Neural cell (in vitro differentiated cells): ENCODE measurements around the gene KRT83. TPM values are rescaled to one million over a fixed set of nuclear protein-coding genes. Genes with fewer than 3 reads are reported as not detected.

Experiments
- H2AFZ ChIP-seq: fragments of 200-600, 300-800 bp; sonication (generic), shearing (Covaris generic); 2 replicates; pipeline ENCODE4 v1.6.0; 2014; ENCODE audit warnings: low read depth, mild to moderate bottlenecking, antibody characterized with exemption, low read length, moderate library complexity
- H3F3A ChIP-seq: fragments of 200-600 bp; shearing (Covaris generic); 2 replicates; pipeline ENCODE4 v1.6.1; 2016; ENCODE audit warnings: mild to moderate bottlenecking, moderate library complexity, mixed read lengths, antibody characterized with exemption, low read length; ENCODE audit not compliant: insufficient read depth, poor library complexity, severe bottlenecking
- H3K27ac ChIP-seq: fragments of 200-600, 300-800 bp; sonication (generic), shearing (Covaris generic); 2 replicates; pipeline ENCODE4 v1.5.1; 2014; ENCODE audit warnings: mild to moderate bottlenecking, low read length, moderate library complexity
- H3K27me3 ChIP-seq: fragments of 300-800, 200-600 bp; sonication (generic), shearing (Covaris generic); 2 replicates; pipeline ENCODE4 v1.6.0; 2014; ENCODE audit warnings: mild to moderate bottlenecking, low read depth, low read length, moderate library complexity; ENCODE audit not compliant: insufficient read depth
- H3K36me3 ChIP-seq: fragments of 300-800, 200-600 bp; sonication (generic), shearing (Covaris generic); 2 replicates; pipeline ENCODE4 v1.5.1; 2014; ENCODE audit warnings: mild to moderate bottlenecking, antibody characterized with exemption, low read length, moderate library complexity; ENCODE audit not compliant: insufficient read depth
- H3K4me2 ChIP-seq: fragments of 300-800, 200-600 bp; sonication (generic), shearing (Covaris generic); 2 replicates; pipeline ENCODE4 v1.6.0; 2014; ENCODE audit warnings: mild to moderate bottlenecking, low read length
- H3K4me3 ChIP-seq: fragments of 300-800, 200-600 bp; sonication (generic), shearing (Covaris generic); 2 replicates; pipeline ENCODE4 v1.5.1; 2014; ENCODE audit warnings: mild to moderate bottlenecking, low read length, moderate library complexity
- H3K79me2 ChIP-seq: fragments of 200-600 bp; shearing (Covaris generic); replicated peaks from 2 replicates; pipeline ENCODE4 v1.6.0; 2014; ENCODE audit warnings: mild to moderate bottlenecking, low read length, moderate library complexity; ENCODE audit not compliant: insufficient read depth
- H3K9ac ChIP-seq: fragments of 300-800, 200-600 bp; sonication (generic), shearing (Covaris generic); 2 replicates; pipeline ENCODE4 v1.6.1; 2016; ENCODE audit warnings: mild to moderate bottlenecking, low read length, mixed read lengths
- H3K9me2 ChIP-seq: fragments of 200-600 bp; shearing (Covaris generic); 2 replicates; pipeline ENCODE4 v1.6.1; 2016; ENCODE audit warnings: mild to moderate bottlenecking, low read length, mixed read lengths; ENCODE audit not compliant: insufficient read depth
- H3K9me3 ChIP-seq: fragments of 200-600, 300-800 bp; sonication (generic), shearing (Covaris generic); 2 replicates; pipeline ENCODE4 v1.6.1; 2016; ENCODE audit warnings: mild to moderate bottlenecking, mixed run types, low read length, moderate library complexity, mixed read lengths
- H4K20me1 ChIP-seq: fragments of 200-600 bp; shearing (Covaris generic); 2 replicates; pipeline ENCODE4 v1.6.1; 2016; ENCODE audit warnings: mild to moderate bottlenecking, mixed run types; ENCODE audit not compliant: insufficient read depth
- CTCF ChIP-seq: fragments of 450-650 bp; IDR thresholded peaks from 2 replicates; pipeline ENCODE4 v1.5.1; 2014; ENCODE audit warnings: antibody characterized with exemption, mild to moderate bottlenecking, moderate library complexity; ENCODE audit not compliant: poor library complexity, severe bottlenecking
- EP300 ChIP-seq: fragments of 450-650 bp; conservative IDR thresholded peaks from 2 replicates; pipeline ENCODE4 v1.6.1; 2014; ENCODE audit warnings: antibody characterized with exemption, mild to moderate bottlenecking, moderate library complexity; ENCODE audit not compliant: poor library complexity, severe bottlenecking
- EZH2 ChIP-seq: fragments of 200-600, 300-800 bp; shearing (Covaris generic), sonication (generic); IDR thresholded peaks from 2 replicates; pipeline ENCODE4 v1.6.1; 2014; ENCODE audit warnings: antibody characterized with exemption, low read length, borderline replicate concordance, mild to moderate bottlenecking; ENCODE audit not compliant: insufficient read depth, poor library complexity, severe bottlenecking
- MXI1 ChIP-seq: fragments of 450-650 bp; conservative IDR thresholded peaks from 2 replicates; pipeline ENCODE4 v1.6.1; 2014; ENCODE audit warnings: antibody characterized with exemption, mild to moderate bottlenecking; ENCODE audit not compliant: poor library complexity, severe bottlenecking
- POLR2AphosphoS5 ChIP-seq: IDR thresholded peaks from 2 replicates; pipeline ENCODE4 v1.6.1; 2012
- RAD21 ChIP-seq: fragments of 450-650 bp; conservative IDR thresholded peaks from 2 replicates; pipeline ENCODE4 v1.6.1; 2014; ENCODE audit warnings: antibody characterized with exemption, mild to moderate bottlenecking, moderate library complexity
- REST ChIP-seq: IDR thresholded peaks from 2 replicates; pipeline ENCODE4 v1.6.1; 2012; ENCODE audit warnings: borderline replicate concordance
- SMC3 ChIP-seq: fragments of 450-650 bp; conservative IDR thresholded peaks from 2 replicates; pipeline ENCODE4 v1.6.1; 2014; ENCODE audit warnings: antibody characterized with exemption, mild to moderate bottlenecking, moderate library complexity; ENCODE audit not compliant: poor library complexity
- TAF1 ChIP-seq: IDR thresholded peaks from 2 replicates; pipeline ENCODE4 v1.6.1; 2012; ENCODE audit warnings: low read depth
- polyA plus RNA-seq: library from polyadenylated mRNA; depleted of rRNA; stranded (reverse); fragments of >200 nt; gene quantifications from 2 replicates; pipeline ENCODE4 v1.2.3, GENCODE V29; 2014

KRT83 gene
- polyA plus RNA-seq, 1 donor from 2014 or later, result not detected

- H3K79me2 ChIP-seq, result no peaks in the 10 kb centered on the region
- H3K9me2 ChIP-seq, result no peaks in the 10 kb centered on the region
- H4K20me1 ChIP-seq, result no peaks in the 10 kb centered on the region
- H3K4me2 ChIP-seq, result no peak overlapping the region
- H3K27me3 ChIP-seq, result no peaks in the 10 kb centered on the region
- no peak overlapping the region for H3K4me3 ChIP-seq
- H2AFZ ChIP-seq, result no peak overlapping the region
- H3K27ac ChIP-seq, result no peak overlapping the region
- no peaks in the 10 kb centered on the region for H3K9me3 ChIP-seq
- H3K9ac ChIP-seq, result no peak overlapping the region
- no peaks in the 10 kb centered on the region for H3F3A ChIP-seq
- no peak for TF ChIP-seq MXI1
- TF ChIP-seq EP300, result no peak
- TF ChIP-seq RAD21, result no peak
- no peak for TF ChIP-seq EZH2
- TF ChIP-seq REST, result no peak
- TF ChIP-seq SMC3, result no peak
- H3K36me3 ChIP-seq, result no peaks in the 10 kb centered on the region
Measured at GRCh38 chr12:52267699-52268098, 53.5 kb downstream of the KRT83 start.

DNA sequence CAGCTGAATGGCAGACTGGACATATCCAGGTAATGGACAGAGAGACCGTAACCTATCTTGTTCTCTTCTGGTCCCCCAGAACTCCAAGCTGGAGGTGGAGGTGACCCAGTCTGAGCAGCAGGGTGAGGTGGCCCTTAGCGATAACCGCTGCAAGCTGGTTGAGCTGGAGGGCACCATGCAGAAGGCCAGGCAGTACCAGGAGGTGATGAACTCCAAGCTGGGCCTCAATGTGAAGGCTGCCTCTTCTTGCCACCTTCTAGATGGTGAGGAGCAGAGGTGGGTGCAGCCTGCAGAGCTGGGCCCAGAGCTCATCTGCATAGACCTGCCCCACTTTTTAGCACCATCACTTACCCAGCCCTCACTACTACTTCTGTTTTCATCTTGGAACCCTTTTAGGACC lies 53.9 kb downstream of the KRT83 start:
- Histone ChIP-seq H3K27me3 (no peaks in the 10 kb centered on the region), H3K9me2 (no peaks in the 10 kb centered on the region), H3K9ac (no peak overlapping the region), H3K36me3 (no peaks in the 10 kb centered on the region), H3K9me3 (no peaks in the 10 kb centered on the region), H3K4me3 (no peak overlapping the region), H3K27ac (no peak overlapping the region), H3F3A (no peaks in the 10 kb centered on the region), H2AFZ (no peak overlapping the region), H4K20me1 (no peaks in the 10 kb centered on the region), H3K4me2 (no peak overlapping the region), H3K79me2 (no peaks in the 10 kb centered on the region)
- TF ChIP-seq REST (no peak), MXI1 (no peak), EP300 (no peak), CTCF (no peak), RAD21 (no peak), POLR2AphosphoS5 (no peak), EZH2 (no peak), TAF1 (no peak)
